PC-9 (cell line): ENCODE data around the gene BMAL1. TPM values are rescaled to one million over a fixed set of nuclear protein-coding genes. Genes with fewer than 3 reads are reported as not detected.

ENCODE experiments used
- BruUV-seq: library from RNA; stranded (reverse); fragments of 400-500 nt; replicated peaks from 2 replicates; lab custom pipeline; 2021; lab: Mats Ljungman, UMichigan
- CTCF ChIA-PET: fragments of 300-600 bp; sonication (Branson Sonifier 250); formaldehyde crosslinking; loops from one replicate; lab custom pipeline; 2022; ENCODE audit warnings: antibody characterized with exemption; lab: Charles Lee
- POLR2A ChIA-PET: fragments of 300-600 bp; sonication (Branson Sonifier 250); formaldehyde crosslinking; loops from one replicate; lab custom pipeline; 2022; ENCODE audit warnings: antibody characterized with exemption; ENCODE audit not compliant: unreplicated experiment; lab: Charles Lee
- DNase-seq, 2 experiments: peaks; one replicate each; pipeline versions ENCODE4 v3.0.0 to v3.0.0-alpha.2; 2015 to 2022; ENCODE audit warnings: mixed read lengths in 1 of 2
- H2AFZ ChIP-seq: fragments of 200-600 bp; sonication (generic); 2 replicates; pipeline ENCODE4 v1.8.1; 2017; ENCODE audit warnings: antibody characterized with exemption
- H3F3A ChIP-seq: fragments of 200-600 bp; sonication (generic); 2 replicates; pipeline ENCODE4 v1.8.1; 2017; ENCODE audit warnings: antibody characterized with exemption, mild to moderate bottlenecking, low read depth; ENCODE audit not compliant: insufficient read depth
- H3K27ac ChIP-seq: fragments of 200-600 bp; sonication (generic); 2 replicates; pipeline ENCODE4 v1.6.1; 2016; ENCODE audit warnings: mixed run types
- H3K27me3 ChIP-seq: fragments of 200-600 bp; sonication (generic); 2 replicates; pipeline ENCODE4 v1.6.1; 2016; ENCODE audit warnings: low read depth, mixed run types; ENCODE audit not compliant: insufficient read depth
- H3K36me3 ChIP-seq: fragments of 200-600 bp; sonication (generic); 2 replicates; pipeline ENCODE4 v1.6.1; 2016; ENCODE audit warnings: low read depth, mixed run types
- H3K4me1 ChIP-seq: fragments of 200-600 bp; sonication (generic); replicated peaks from 2 replicates; pipeline ENCODE4 v1.6.1; 2016; ENCODE audit warnings: mixed run types; ENCODE audit not compliant: insufficient read depth
- H3K4me2 ChIP-seq: fragments of 200-600 bp; sonication (generic); 2 replicates; pipeline ENCODE4 v1.6.1; 2017; ENCODE audit warnings: mixed run types
- H3K4me3 ChIP-seq: fragments of 200-600 bp; sonication (generic); 2 replicates; pipeline ENCODE4 v1.6.1; 2016; ENCODE audit warnings: mixed run types
- H3K79me2 ChIP-seq: fragments of 200-600 bp; sonication (generic); 2 replicates; pipeline ENCODE4 v1.6.1; 2017; ENCODE audit warnings: low read depth, mixed run types
- H3K9me2 ChIP-seq: fragments of 200-600 bp; sonication (generic); 2 replicates; pipeline ENCODE4 v1.8.1; 2017; ENCODE audit warnings: mild to moderate bottlenecking; ENCODE audit not compliant: insufficient read depth
- H3K9me3 ChIP-seq: fragments of 200-600 bp; sonication (generic); 2 replicates; pipeline ENCODE4 v1.8.1; 2016; ENCODE audit warnings: low read depth; ENCODE audit not compliant: insufficient read depth
- H4K20me1 ChIP-seq: fragments of 200-600 bp; sonication (generic); 2 replicates; pipeline ENCODE4 v1.8.1; 2017; ENCODE audit not compliant: insufficient read depth
- CTCF ChIP-seq: fragments of 200-600 bp; sonication (generic); conservative IDR thresholded peaks from 2 replicates; pipeline ENCODE4 v1.6.1; 2017; ENCODE audit warnings: mixed run types, antibody characterized with exemption, mild to moderate bottlenecking, moderate library complexity
- EZH2 ChIP-seq: fragments of 200-600 bp; sonication (generic); IDR thresholded peaks from 2 replicates; pipeline ENCODE4 v1.8.0; 2017; ENCODE audit warnings: antibody characterized with exemption, low read depth
- intact Hi-C: fragments of 100-400 bp; cut with micrococcal nuclease; formaldehyde crosslinking; loops from one replicate; pipeline ENCODE4 v1.10.0; 2022; ENCODE audit not compliant: unreplicated experiment
- total RNA-seq: library from RNA; stranded (reverse); gene quantifications from 2 replicates; pipeline ENCODE4 v1.2.3, GENCODE V29; 2021

The BMAL1 gene
- total RNA-seq, 1 experiment from 2014 or later = 15.0 TPM

- Histone ChIP-seq H3K4me1 (peaks cover 12% of the 10 kb centered on the region), H3K79me2 (peaks cover 4% of the 10 kb centered on the region; the same call in 1 of the 2 replicates), H3K4me3 (no peak overlapping the region), H2AFZ (no peak overlapping the region), H3K27me3 (peaks cover 6% of the 10 kb centered on the region; the same call in 1 of the 2 replicates), H3K36me3 (no peaks in the 10 kb centered on the region), H3K9me2 (no peaks in the 10 kb centered on the region), H3K4me2 (no peak overlapping the region), H3K9me3 (no peaks in the 10 kb centered on the region), H3K27ac (no peak overlapping the region), H4K20me1 (no peaks in the 10 kb centered on the region), H3F3A (peaks cover 6% of the 10 kb centered on the region; the same call in 1 of the 2 replicates)
- BruUV-seq = no TSS peak
- CTCF ChIA-PET = no interaction called here
- no peak for DNase-seq
- POLR2A ChIA-PET = interaction anchor here (0.6 kb wide), 1 partner anchor 668 kb away, joined by 3 read pairs; no protein-coding TSS in a partner anchor
- intact Hi-C loops = no loop called here
- TF ChIP-seq CTCF = no peak
- no peak for TF ChIP-seq EZH2
These were observed 3.2 kb downstream of the BMAL1 start for GRCh38 chr11:13280777-13281176.

GRCh38 chr11:13283636-13284035 lies 6.0 kb downstream of the BMAL1 start:
- Histone ChIP-seq H4K20me1 (no peaks in the 10 kb centered on the region), H3K4me3 (no peak overlapping the region), H3K36me3 (no peaks in the 10 kb centered on the region), H3K27ac (no peak overlapping the region), H3K27me3 (peaks cover 6% of the 10 kb centered on the region; the same call in 1 of the 2 replicates), H3K9me3 (no peaks in the 10 kb centered on the region), H3K4me1 (peaks cover 7% of the 10 kb centered on the region; the same call in 1 of the 2 replicates), H3K4me2 (no peak overlapping the region), H2AFZ (no peak overlapping the region), H3K9me2 (no peaks in the 10 kb centered on the region), H3F3A (no peaks in the 10 kb centered on the region), H3K79me2 (peaks cover 4% of the 10 kb centered on the region; the same call in 1 of the 2 replicates)
- no TSS peak for BruUV-seq
- no peak for TF ChIP-seq EZH2
- TF ChIP-seq CTCF = no peak
- CTCF ChIA-PET = no interaction called here
- POLR2A ChIA-PET = no interaction called here
- no peak for DNase-seq
- intact Hi-C loops = no loop called here

GRCh38 chr11:13284776-13285588 lies 7.4 kb downstream of the BMAL1 start:
- ChIA-PET CTCF (no interaction called here), POLR2A (no interaction called here)
- intact Hi-C loops = no loop called here
- no peak for DNase-seq
- H4K20me1 ChIP-seq = no peaks in the 10 kb centered on the region
- no peaks in the 10 kb centered on the region for H3K36me3 ChIP-seq
- H3K4me1 ChIP-seq = no peaks in the 10 kb centered on the region
- H3K9me3 ChIP-seq = no peaks in the 10 kb centered on the region
- no peak overlapping the region for H3K4me2 ChIP-seq
- H3K79me2 ChIP-seq = no peaks in the 10 kb centered on the region
- no peak overlapping the region for H2AFZ ChIP-seq
- no peaks in the 10 kb centered on the region for H3F3A ChIP-seq
- H3K4me3 ChIP-seq = no peak overlapping the region
- no peaks in the 10 kb centered on the region for H3K9me2 ChIP-seq
- TF ChIP-seq CTCF (no peak), EZH2 (no peak)
- no TSS peak for BruUV-seq
- no peak overlapping the region for H3K27ac ChIP-seq
- H3K27me3 ChIP-seq = no peaks in the 10 kb centered on the region
